Omental fat pad (tissue), 4 donors: ENCODE results near the gene MBLAC1. TPM values are rescaled to one million over a fixed set of nuclear protein-coding genes. Genes with fewer than 3 reads are reported as not detected.

Source experiments
- ATAC-seq: fragments of 150-250 bp; one replicate; pipeline ENCODE4 v1.9.1; 2016; ENCODE audit warnings: mild to moderate bottlenecking, moderate library complexity; ENCODE audit not compliant: low FRiP score
- DNase-seq: peaks from one replicate; pipeline ENCODE4 v3.0.0-alpha.2; 2019; ENCODE audit warnings: low spot score
- total RNA-seq, 4 donors: library from RNA; depleted of rRNA; stranded (reverse); fragments of >200 nt; gene quantifications; one replicate each; pipeline ENCODE4 v1.1.0, GENCODE V29; 2016
- TF ChIP-seq, protein P1 (sequence below), 3 donors: fragments of 450-650 bp; IDR thresholded peaks; one replicate each; pipeline ENCODE4 v1.5.1; 2016 to 2017; ENCODE audit warnings: antibody characterized with exemption in 3 of 3, mild to moderate bottlenecking in 3 of 3, moderate library complexity in 2 of 3

The MBLAC1 gene
- total RNA-seq, 4 donors from 2014 or later, result 1.3 to 2.9 (median 1.7) TPM

DNA sequence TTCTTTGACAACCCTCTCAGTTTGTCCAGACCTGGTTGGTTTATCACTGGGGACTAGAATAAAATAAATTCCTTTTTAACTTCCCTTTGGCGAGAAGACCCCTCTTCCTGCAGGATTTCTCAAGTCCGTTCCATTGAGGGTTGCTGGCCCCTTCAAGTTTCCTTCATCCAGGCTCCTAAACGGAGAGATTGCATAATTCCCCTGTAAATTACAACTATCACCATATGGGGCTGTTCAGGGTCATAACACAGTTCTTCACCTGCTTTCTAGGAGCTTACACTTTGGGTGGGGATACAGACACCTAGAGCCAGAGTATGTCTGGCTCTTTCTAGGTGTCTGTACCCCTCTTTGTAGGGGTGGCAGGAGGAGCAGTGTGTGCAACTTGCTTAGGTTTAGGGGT lies 41.3 kb upstream of the MBLAC1 start:
- DNase-seq, result no peak
- no peak for ATAC-seq
- TF ChIP-seq, protein P1, sequence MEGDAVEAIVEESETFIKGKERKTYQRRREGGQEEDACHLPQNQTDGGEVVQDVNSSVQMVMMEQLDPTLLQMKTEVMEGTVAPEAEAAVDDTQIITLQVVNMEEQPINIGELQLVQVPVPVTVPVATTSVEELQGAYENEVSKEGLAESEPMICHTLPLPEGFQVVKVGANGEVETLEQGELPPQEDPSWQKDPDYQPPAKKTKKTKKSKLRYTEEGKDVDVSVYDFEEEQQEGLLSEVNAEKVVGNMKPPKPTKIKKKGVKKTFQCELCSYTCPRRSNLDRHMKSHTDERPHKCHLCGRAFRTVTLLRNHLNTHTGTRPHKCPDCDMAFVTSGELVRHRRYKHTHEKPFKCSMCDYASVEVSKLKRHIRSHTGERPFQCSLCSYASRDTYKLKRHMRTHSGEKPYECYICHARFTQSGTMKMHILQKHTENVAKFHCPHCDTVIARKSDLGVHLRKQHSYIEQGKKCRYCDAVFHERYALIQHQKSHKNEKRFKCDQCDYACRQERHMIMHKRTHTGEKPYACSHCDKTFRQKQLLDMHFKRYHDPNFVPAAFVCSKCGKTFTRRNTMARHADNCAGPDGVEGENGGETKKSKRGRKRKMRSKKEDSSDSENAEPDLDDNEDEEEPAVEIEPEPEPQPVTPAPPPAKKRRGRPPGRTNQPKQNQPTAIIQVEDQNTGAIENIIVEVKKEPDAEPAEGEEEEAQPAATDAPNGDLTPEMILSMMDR (IDR thresholded peaks at IDR 0.05), result no peak

DNA sequence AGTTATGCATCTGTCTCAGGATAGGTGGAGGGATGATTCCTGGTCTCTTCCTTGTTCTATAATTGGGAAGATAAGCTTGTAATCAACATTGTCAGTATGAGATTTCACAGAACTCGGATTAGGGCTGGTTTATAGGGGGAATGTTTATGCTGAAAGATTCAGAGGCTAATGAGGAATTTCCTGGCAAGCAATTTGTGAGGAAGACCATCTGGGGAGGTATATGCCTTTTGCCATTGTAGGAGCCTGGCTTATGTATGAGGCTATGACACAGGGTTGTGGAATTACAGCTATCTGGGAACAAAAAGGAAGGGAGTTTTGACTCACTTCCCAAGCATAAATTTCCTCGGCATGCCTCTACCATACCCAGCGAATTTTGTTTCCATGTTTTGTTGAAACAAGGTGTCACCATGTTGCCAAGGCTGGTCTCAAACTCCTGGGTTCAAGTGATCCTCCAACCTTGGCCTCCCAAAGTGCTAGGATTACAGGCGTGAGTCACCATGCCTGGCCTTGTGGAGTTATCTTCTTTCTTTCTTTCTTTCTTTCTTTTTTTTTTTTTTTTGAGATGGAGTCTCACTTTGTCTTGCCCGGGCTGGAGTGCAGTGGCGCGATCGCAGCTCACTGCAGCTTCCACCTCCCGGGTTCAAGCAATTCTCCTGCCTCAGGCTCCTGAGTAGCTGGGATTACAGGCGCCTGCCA lies 39.6 kb upstream of the MBLAC1 start:
- peak; percentile 43 for ATAC-seq
- no peak for DNase-seq
- TF ChIP-seq, protein P1 (IDR thresholded peaks at IDR 0.05), result no peak

DNA sequence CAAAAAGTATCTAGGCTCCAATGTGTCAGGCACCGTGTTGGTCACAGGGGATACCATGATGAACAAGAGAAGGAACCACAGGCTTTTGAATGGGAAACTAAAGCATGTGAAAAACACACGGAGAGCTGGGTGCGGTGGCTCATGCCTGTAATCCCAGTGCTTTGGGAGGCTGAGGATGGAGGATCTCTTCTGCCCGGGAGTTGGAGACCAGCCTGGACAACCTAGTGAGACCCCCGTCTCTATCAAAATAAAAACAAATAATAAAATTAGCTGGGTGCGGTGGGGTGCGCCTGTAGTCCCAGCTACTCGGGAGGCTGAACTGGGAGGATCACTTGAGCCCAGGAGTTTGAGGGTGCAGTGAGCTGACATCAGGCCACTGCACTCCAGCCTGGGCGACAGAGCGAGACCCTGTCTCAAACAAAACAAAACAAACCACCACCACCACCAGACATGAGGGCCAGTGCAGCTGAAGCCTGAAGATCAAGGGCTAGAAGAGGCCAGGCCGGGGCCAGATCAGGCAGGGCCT lies 38.6 kb upstream of the MBLAC1 start:
- TF ChIP-seq, protein P1 (IDR thresholded peaks at IDR 0.05), result no peak
- DNase-seq, result no peak
- no peak for ATAC-seq

DNA sequence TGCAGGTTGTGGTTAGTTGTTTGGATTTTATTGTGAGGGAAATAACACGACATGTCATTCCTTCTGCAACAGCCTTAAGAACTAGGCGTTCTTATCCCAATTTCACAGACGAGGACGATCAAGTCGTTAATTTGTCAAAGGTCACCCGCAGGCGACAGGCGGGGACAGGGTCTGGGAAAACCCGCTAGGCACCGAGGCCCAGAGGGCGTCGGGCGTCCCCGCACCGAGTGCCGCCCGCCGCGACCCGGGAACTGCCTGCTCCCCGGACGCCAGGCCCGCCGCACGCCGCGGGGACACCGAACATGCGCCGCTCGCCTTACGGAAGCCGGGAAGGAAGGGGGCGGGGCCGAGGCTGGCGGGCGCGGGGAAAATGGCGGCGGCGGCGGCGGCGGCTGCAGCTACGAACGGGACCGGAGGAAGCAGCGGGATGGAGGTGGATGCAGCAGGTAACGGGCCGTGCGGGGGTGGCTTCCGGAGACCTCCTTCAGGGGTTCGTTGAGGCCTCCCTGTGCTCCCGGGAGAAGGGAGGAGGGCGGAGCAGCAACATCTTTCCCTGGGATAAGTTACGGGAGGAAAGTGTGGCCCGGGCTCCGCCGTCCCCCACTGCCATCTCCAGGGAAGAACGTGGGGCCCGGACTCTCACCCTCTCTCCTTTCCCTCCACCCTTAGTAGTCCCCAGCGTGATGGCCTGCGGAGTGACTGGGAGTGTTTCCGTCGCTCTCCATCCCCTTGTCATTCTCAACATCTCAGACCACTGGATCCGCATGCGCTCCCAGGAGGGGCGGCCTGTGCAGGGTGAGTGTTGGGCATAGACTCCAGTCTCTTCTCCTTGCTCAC lies 37.9 kb upstream of the MBLAC1 start, which contains the start of gene COPS6:
TSS of gene COPS6 (plus strand) at position 349 of the 837 bp plus-strand sequence. CDS start at position 371, 22 bp downstream.
- peak; percentile 72 for DNase-seq
- peak; percentile 38 for ATAC-seq
- TF ChIP-seq, protein P1 (IDR thresholded peaks at IDR 0.05), result no peak

- TF ChIP-seq, protein P1 (IDR thresholded peaks at IDR 0.05), result no peak
- ATAC-seq (no peak), DNase-seq (no peak)
These were observed 37.1 kb upstream of the MBLAC1 start for GRCh38 chr7:100089458-100090196.

GRCh38 chr7:100090527-100091410 lies 36.0 kb upstream of the MBLAC1 start:
- DNase-seq (no peak), ATAC-seq (no peak)
- TF ChIP-seq, protein P1 (IDR thresholded peaks at IDR 0.05), result no peak
